EH (cell line): ENCODE data around the gene NRCAM.

Experiments used
- DNase-seq: peaks from one replicate; pipeline ENCODE4 v3.0.0-alpha.2; 2015; ENCODE audit warnings: low read depth

NRCAM gene

DNA sequence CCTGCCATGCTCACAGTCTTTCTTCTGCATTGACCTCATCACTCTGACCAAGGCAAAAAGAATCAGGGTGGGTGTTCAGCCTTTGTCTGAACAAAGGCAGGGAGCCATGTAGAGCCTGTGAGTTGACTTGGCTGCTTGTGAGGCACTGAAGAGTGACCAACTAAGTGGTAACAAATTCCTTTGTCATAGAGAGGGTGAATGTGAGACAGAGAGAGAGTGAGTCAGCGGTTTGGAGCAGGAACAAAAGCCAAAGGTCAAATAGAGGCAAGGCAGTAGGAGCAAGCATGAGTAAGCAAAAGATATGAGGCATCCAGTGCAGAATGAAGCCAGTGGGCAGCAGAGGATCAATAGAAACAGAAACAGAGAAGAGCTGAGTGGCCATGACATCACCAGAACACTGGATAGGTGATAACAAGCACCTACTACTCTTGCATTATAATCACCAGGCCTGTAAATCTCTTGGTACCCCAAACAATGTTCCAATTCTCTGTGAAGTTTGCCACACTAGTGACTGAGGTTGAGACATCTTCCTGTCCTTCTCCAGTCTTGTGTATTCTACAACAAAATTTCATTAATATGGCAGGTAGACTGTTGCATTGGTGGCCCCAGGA, 209.9 kb downstream of the NRCAM start:
- peak; percentile 97 for DNase-seq

DNA sequence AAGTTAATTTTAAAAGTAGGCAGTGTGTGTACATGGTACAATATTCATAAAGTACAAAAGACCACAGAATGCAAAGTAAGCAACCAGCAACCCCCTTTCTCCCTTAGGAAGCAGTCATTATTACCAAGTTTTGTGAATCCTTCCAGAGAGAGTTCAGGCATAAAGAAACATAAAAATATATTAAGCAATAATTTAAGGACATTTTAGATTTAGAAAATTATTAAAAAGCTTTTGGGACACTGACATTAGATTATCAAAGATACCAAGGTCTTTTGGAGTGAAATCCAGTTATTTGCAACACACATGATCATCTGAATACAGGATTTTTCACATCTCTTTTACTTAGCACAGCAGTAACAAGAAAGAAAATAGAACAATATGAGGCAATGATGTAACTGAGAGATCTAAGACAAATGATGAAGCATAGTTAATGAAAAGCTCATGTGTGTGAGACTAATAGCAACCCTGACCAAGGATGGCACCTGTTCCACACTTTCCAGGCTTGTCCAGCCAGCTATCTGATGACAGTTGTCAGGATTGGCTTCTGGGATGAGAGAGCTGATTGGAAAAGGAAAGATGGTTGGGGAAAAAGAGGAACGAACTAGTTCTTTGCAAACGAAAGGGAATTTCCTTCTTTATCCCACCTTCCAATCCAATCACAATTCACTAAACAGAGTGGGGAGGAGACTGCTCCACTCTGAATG, 210.6 kb downstream of the NRCAM start:
- DNase-seq, result no peak

- no peak for DNase-seq
Observed at GRCh38 chr7:108244110-108244509, 212.1 kb downstream of the NRCAM start.

DNA sequence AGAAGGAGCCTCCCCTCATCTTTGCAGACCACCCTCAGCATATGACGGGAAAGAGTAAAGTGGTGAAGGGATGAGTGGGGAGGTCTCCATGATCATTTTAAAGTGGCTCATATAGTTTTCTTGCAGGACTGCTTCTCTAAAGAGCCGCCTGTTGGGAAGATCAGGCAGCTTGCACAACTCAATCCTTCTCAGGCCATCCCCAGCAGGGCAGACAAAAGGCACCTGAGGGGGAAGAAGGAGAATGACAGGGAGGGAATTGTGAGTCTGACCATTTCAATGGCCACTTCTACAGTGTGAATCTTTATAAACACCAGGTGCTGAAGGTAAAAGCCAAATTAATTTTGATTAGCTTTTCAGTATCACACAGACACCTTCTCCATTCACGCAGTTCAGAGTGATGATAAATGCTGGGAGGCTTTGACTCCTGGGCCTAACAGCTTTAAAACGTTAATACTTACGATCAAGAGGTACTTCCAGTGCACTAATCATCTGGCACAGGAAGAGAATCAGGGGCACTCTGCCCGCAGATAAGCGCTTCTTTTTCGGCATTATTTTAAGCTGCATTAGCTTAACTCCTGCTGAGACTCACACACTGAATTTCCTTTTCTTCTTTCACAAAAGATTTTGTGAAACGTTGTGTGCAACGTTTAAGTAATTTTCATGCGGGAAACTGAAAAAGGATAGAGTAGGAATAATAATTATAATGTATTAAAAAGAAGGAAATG, 216.6 kb downstream of the NRCAM start:
- no peak for DNase-seq

GRCh38 chr7:108236681-108237415, 219.4 kb downstream of the NRCAM start:
- no peak for DNase-seq

GRCh38 chr7:108235451-108236061, 220.7 kb downstream of the NRCAM start:
- peak; percentile 61 for DNase-seq

DNA sequence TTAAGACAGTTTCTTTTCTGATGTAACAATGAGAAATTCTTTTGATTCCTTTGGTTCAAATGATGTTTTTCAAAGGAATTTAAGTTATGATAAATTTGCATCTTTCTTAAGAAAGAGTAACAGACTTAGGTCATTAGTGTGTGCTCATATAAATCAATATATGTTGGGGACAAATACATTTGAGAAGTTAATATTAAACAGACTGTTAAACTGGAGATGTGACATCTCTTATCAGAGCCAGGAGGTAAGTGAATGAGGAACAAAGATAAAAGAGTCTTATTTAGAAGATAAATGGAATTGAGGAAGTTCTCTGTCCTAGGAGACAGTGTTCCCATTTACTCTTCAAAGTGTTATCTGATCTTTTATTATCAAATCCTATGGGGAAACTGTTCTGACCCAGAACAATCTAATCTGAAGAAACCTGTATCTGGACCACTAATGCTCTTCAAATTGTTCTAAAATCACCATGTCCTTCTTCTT, 221.2 kb downstream of the NRCAM start:
- peak; percentile 47 for DNase-seq

DNA sequence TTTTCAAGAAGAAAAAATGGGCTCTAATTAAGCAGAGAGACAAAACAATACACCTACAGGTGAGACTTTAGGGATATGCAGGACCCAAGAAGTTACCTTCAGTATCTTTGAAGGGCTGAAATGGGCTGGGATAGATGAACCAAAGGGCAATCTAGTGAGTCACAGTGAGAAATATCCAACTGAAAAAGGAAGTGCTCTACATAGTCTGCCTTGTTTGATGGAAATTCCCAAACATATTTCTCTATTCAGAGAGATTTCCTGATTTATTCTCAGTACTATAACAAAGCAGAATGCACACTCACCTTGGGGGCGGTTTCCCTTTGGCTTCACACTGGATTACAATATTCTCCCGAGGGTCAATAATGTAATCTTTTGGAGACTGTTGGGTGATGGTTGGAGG, 222.0 kb downstream of the NRCAM start:
- DNase-seq, result peak; percentile 62

DNA sequence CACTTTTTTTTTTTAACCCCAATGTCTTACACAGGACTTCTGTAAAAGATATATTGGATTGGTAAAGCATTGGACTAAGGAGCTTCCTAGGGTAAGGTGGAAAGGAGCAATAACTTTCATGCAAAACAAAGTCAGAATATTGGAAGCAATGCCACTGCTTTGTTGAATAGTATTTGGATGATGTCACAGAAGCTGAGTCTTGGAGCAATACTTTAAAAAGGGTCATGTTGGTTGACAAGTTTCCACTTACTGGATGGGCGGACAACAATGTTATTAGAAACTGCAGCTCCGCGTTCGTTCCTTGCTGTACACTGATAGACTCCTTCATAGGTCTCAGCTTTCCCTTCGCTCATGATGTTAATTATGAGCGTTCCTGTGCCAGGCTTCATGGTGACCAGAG, 224.2 kb downstream of the NRCAM start:
- no peak for DNase-seq

- DNase-seq, result peak; percentile 28
Observed at GRCh38 chr7:108231221-108231620, 225.0 kb downstream of the NRCAM start.

DNA sequence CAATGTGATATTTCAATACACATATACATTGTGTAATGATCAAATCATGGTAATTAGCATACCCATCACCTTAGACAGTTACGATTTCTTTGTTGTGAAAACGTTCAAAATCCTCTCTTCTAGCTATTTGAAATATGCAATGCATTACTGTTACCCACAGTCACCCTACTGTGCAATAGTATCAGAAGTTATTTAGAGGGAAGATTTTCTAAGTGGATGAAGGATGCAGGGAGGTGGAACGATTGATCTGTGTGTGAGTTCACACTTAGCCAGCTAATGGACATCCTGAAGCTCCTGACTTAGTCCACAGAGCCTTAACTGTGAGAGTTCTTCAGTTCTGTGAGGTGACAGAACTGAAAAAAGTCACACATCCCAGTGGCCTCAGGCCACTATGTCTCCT, 228.9 kb downstream of the NRCAM start:
- no peak for DNase-seq

GRCh38 chr7:108226816-108227299, 229.4 kb downstream of the NRCAM start:
- no peak for DNase-seq

- DNase-seq, result no peak
Observed at GRCh38 chr7:108225531-108226181, 230.6 kb downstream of the NRCAM start.

DNA sequence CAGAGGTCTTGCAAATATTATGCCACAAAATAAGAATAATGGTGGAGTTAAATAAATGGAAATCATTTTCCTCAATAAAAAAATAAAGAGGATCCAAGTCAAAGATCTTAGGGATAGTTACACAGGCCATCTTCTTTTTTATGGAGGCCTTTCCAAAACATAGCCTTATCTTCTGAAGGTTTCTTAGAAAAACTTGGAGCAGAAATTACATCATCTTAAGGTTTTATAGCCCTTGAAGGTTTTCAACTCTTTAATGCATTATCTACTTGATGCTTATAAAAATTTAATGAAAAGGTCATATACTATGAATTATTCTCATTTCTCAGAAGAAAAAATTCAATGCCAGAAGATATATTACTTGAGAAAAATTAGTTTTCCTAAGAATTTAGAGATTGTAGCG, 231.8 kb downstream of the NRCAM start:
- DNase-seq, result no peak

- peak; percentile 85 for DNase-seq
Observed at GRCh38 chr7:108222236-108222892, 233.9 kb downstream of the NRCAM start.

DNA sequence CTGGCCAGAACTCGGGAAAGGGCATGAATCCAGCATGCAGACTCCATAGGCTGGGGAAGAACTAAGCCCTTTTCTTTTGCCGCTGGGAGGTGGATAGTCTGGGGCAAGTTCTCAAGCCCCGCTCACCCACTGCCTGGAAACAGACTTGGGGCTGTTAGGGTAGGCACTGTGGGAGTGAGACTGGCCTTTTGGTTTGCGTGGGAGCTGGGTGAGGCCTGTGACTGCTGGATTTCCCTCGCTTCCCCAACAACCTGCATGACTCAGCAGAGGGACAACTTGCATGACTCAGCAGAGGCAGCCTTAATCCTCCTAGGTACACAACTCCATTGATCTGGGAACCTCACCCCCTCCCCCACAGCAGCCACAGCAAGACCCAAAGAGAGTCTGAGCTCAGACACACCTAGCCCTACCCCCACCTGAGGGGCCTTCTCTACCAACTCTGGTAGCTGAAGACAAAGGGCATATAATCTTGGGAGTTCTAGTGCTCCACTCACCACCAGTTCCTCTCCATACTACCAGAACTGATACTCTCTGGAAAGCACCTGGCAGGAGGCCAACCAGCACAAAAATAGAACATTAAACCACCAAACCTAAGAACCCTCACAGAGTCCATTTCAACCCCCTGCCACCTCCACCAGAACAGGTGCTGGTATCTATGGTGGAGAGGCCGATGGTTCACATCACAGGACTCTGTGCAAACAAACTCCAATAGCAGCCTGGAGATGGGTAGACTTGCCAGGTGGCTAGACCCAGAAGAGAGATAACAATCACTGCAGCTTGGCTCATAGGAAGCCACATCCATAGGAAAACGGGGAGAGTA, 244.6 kb downstream of the NRCAM start:
- DNase-seq, result peak; percentile 37

DNA sequence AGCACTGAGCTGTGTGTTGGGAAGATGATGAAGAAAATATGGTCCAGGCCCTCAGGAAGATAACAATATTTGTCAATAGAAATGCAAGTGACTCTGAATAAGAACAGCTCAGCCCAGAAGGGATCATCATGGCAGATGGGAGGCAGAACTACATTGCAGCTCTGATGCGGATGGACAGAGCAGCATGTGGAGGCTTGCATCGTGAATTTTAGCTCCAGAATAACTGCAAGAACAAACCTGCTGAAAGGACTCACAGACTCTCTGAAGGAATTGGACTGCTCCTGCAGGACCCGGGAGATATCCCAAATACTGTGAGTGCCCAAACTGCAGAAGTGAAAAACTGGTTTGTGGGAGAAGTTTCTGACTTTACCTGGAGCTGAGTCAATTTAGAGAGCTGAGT, 245.4 kb downstream of the NRCAM start:
- DNase-seq, result no peak

GRCh38 chr7:108205311-108205710, 250.9 kb downstream of the NRCAM start:
- DNase-seq, result no peak

- DNase-seq, result no peak
Observed at GRCh38 chr7:108204281-108204796, 251.9 kb downstream of the NRCAM start.

DNA sequence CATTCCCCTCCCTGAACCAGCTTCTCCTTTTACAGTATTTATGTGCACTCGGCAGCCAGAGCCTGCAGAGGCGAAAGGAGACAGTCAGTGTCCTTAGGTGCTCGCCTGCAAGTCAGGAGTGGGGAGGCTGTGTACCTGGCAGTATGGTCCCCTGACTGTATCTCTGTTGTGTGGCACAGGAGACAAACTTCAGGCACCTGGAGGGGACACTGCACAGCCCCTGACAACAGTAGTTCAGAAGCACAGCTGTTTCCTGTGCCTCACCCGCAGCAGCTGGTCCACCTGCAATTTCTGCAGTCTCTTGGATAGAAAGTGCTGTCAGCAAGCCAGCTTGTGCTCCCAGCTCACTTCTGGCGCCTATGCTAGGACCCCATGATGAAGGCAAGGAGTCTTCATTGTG, 252.7 kb downstream of the NRCAM start:
- no peak for DNase-seq
